ENCODE results near the gene DNM3.

Gene DNM3

GRCh38 chr1:172343240-172344160, 502.2 kb downstream of the DNM3 start:
- H3K4me3 Mint-ChIP-seq = peak overlapping the region; percentile 23 to 27
- DNase-seq (no peak), ATAC-seq (no peak)
- no peaks in the 10 kb centered on the region for H3K27me3 Mint-ChIP-seq
- peaks cover 51% of the 10 kb centered on the region for H3K4me1 Mint-ChIP-seq
- H3K27ac Mint-ChIP-seq = peak overlapping the region in 1 of 2 donors; percentile 32
- peaks cover 12 to 26% of the 10 kb centered on the region in 2 donors for H3K9me3 Mint-ChIP-seq

- DNase-seq (no peak), ATAC-seq (no peak)
- Mint-ChIP-seq H3K27ac (no peak overlapping the region), H3K4me3 (no peak overlapping the region), H3K27me3 (no peaks in the 10 kb centered on the region), H3K4me1 (peaks cover 42% of the 10 kb centered on the region), H3K9me3 (peaks cover 12 to 27% of the 10 kb centered on the region in 2 donors)
Observed at GRCh38 chr1:172344444-172344843, 503.1 kb downstream of the DNM3 start.

DNA sequence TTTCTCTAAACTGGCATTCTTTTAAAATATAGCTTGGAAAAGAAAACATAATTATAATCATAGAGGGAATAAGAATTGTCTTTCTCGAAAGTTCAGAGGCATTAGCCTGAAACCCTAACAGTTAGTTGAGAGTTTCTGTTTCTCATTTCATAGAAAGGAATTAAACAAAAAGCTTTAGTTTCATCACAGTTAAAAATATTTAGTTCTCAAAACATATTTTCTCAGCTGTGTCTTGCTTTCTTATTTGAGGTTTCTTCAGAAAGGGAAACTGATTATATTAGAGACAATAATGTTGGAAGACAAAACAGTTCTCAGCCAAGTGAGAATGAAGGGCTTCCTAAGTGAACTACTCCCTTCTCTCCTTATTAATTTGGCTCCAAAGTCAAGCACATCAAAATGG, 503.8 kb downstream of the DNM3 start:
- Mint-ChIP-seq H3K4me3 (no peak overlapping the region), H3K27ac (no peak overlapping the region), H3K27me3 (no peaks in the 10 kb centered on the region), H3K9me3 (peaks cover 7 to 27% of the 10 kb centered on the region in 2 donors), H3K4me1 (peaks cover 36% of the 10 kb centered on the region)
- DNase-seq (no peak), ATAC-seq (no peak)

DNA sequence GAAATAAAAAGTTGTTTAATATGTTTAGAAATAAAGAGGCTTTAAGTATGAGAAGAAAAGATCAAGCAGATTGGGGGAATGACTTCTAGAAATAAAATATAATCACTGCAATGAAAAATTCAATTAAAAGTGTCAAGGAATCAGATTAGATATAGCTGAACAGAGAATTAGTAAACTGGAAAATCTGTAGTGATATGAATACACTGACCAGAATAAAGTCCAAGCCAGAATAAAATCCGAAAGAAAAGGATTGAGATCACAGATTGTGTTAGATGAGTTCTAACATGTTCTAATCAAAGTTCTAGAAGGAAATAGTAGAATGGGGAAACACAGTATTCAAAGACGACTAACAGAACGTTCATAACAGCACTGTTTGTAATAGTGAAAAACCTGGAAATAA, 506.1 kb downstream of the DNM3 start:
- no peak overlapping the region for H3K27ac Mint-ChIP-seq
- H3K9me3 Mint-ChIP-seq = peaks cover 7 to 27% of the 10 kb centered on the region in 2 donors
- peaks cover 22% of the 10 kb centered on the region for H3K4me1 Mint-ChIP-seq
- ATAC-seq (no peak), DNase-seq (no peak)
- no peak overlapping the region for H3K4me3 Mint-ChIP-seq
- H3K27me3 Mint-ChIP-seq = no peaks in the 10 kb centered on the region

DNA sequence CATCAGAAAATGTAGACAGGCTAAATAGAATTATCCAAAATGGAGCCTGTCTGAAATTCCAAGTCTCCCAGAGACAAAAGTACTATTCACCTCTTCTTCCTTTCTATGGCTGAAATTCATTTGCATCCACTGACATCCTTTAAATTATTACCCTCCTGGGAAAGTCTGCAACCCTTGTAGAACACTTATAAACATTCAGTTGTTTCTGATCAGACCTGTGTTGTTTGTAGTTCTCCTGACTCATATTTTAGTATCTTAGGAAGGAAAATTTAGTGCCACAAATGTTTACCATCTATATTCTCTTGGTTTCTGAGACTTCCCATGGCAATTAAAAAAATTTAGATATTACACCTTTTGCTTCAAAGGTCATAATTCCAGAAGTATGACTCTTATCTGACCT, 509.6 kb downstream of the DNM3 start:
- ATAC-seq (no peak), DNase-seq (no peak)
- Mint-ChIP-seq H3K27me3 (no peaks in the 10 kb centered on the region), H3K27ac (no peak overlapping the region), H3K4me1 (peaks cover 29% of the 10 kb centered on the region), H3K4me3 (no peak overlapping the region), H3K9me3 (peaks cover 7 to 26% of the 10 kb centered on the region in 2 donors)

DNA sequence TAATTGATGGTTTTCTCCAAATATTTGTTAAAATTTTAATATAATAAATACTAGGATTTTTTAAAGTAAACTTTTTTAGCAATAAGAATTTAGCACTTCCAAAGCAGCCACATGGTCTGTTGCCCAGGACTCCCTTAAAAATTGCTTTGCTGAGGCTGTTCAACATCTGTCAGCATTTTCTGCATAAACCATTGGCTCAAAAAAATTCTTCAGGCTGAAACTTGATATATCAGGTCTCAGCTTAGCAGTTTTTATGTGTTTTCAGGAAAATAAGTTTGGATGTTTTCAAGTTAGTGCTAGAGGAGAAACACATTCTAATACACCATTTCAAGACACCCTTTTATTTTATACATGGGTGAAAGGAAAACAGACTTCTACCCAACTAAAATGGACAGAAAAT, 510.0 kb downstream of the DNM3 start:
- no peaks in the 10 kb centered on the region for H3K27me3 Mint-ChIP-seq
- no peak overlapping the region for H3K4me3 Mint-ChIP-seq
- no peak overlapping the region for H3K27ac Mint-ChIP-seq
- ATAC-seq = no peak
- peaks cover 33% of the 10 kb centered on the region for H3K4me1 Mint-ChIP-seq
- DNase-seq = no peak
- H3K9me3 Mint-ChIP-seq = peaks cover 7 to 21% of the 10 kb centered on the region in 2 donors

DNA sequence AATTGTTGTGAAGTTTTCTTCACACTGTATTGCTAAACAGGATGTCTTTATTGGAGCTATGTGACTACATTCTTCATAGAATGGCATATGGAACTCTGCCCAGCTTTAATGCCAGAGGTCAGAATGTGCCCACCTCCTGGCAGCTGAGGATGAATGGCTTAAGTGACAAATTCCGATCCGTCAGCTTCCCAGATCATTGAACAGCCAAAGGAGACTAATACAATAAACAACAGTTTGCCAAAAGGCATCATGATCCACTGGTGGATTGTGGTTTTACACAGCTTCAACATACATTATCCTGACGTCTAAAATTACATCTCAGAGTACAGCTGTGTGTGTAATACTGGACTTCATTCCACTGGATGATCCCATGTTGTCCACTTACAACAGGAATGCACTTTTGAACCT, 510.5 kb downstream of the DNM3 start:
- no peak for DNase-seq

GRCh38 chr1:172352435-172352834, 511.1 kb downstream of the DNM3 start:
- Mint-ChIP-seq H3K9me3 (peaks cover 7 to 12% of the 10 kb centered on the region in 2 donors), H3K4me1 (peaks cover 44% of the 10 kb centered on the region), H3K27me3 (no peaks in the 10 kb centered on the region), H3K27ac (no peak overlapping the region), H3K4me3 (no peak overlapping the region)
- ATAC-seq (peak; percentile 91), DNase-seq (no peak)

More for the DNA sequence above, 510.5 kb downstream of the DNM3 start:
- Mint-ChIP-seq H3K4me3 (no peak overlapping the region), H3K9me3 (peaks cover 7 to 18% of the 10 kb centered on the region in 2 donors), H3K27me3 (no peaks in the 10 kb centered on the region), H3K27ac (no peak overlapping the region), H3K4me1 (peaks cover 38% of the 10 kb centered on the region)
- no peak for ATAC-seq

- H3K27me3 Mint-ChIP-seq = no peaks in the 10 kb centered on the region
- DNase-seq (no peak), ATAC-seq (no peak)
- peak overlapping the region in 1 of 2 donors; percentile 40 for H3K27ac Mint-ChIP-seq
- no peaks in the 10 kb centered on the region for H3K9me3 Mint-ChIP-seq
- peaks cover 59% of the 10 kb centered on the region for H3K4me1 Mint-ChIP-seq
- H3K4me3 Mint-ChIP-seq = no peak overlapping the region
Observed at GRCh38 chr1:172354291-172355274, 513.3 kb downstream of the DNM3 start.

GRCh38 chr1:172356620-172357019, 515.3 kb downstream of the DNM3 start:
- no peaks in the 10 kb centered on the region for H3K9me3 Mint-ChIP-seq
- peaks cover 63% of the 10 kb centered on the region for H3K4me1 Mint-ChIP-seq
- DNase-seq = no peak
- ATAC-seq = no peak
- no peak overlapping the region for H3K27ac Mint-ChIP-seq
- H3K4me3 Mint-ChIP-seq = peak overlapping the region in 1 of 2 donors; percentile 51
- no peaks in the 10 kb centered on the region for H3K27me3 Mint-ChIP-seq

DNA sequence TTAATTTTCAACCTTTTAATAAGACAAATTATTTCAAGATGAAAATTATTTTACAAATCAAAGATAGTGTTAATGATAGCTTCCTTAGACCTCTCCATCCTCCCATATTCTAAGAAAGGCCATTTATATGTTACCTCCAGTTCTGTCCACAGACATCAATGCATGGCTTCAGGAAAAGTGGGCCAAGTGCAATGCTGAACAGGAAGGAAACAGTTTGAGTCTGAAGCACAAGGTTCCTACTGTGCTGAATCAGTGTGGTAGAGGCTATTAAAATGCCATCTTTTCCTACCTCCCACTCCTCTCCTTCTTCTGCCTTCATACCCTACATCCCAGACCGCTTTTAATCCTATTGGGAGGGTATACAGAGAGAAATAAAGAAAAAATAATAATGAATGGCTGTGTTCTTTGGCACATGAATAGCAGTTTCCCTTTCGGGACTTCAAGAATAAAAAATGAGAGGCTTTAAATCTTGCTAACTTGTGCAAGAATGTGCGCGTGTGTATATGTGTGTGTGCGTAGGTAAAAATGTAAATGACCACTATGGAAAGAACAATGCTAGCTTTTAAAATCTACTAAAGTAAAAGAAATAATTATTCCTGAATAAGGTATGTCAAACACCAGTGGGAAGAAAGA, 516.6 kb downstream of the DNM3 start:
- peaks cover 58% of the 10 kb centered on the region for H3K4me1 Mint-ChIP-seq
- H3K4me3 Mint-ChIP-seq = peak overlapping the region; percentile 19 to 67
- no peaks in the 10 kb centered on the region for H3K27me3 Mint-ChIP-seq
- DNase-seq (no peak), ATAC-seq (peak; percentile 27)
- H3K27ac Mint-ChIP-seq = peak overlapping the region in 1 of 2 donors; percentile 85
- no peaks in the 10 kb centered on the region for H3K9me3 Mint-ChIP-seq

GRCh38 chr1:172359491-172359999, 518.2 kb downstream of the DNM3 start:
- Mint-ChIP-seq H3K4me3 (peak overlapping the region in 1 of 2 donors; percentile 67), H3K27ac (peak overlapping the region in 1 of 2 donors; percentile 10), H3K27me3 (no peaks in the 10 kb centered on the region), H3K9me3 (no peaks in the 10 kb centered on the region), H3K4me1 (peaks cover 45% of the 10 kb centered on the region)
- ATAC-seq = no peak
- DNase-seq = no peak

DNA sequence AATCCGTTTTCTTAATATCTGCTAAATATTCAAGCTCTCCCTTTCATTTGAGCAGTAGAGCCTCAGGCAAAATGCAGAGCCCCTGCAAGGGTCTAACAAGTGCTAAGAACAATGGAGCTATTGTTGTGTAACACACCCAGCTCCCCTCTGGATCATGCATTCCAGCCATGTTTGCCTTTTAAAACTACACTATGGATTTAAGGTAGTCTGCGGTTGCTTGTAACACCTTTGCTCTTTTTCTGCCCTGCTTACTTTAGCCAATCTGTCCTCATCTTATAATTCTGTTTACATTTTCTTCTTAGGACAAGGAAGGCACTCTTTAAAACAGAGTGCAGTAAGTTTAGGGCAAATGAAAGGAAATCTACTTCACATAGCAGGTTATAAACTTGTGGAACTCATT, 519.2 kb downstream of the DNM3 start:
- no peak overlapping the region for H3K4me3 Mint-ChIP-seq
- no peak overlapping the region for H3K27ac Mint-ChIP-seq
- peaks cover 38% of the 10 kb centered on the region for H3K4me1 Mint-ChIP-seq
- ATAC-seq (no peak), DNase-seq (no peak)
- H3K9me3 Mint-ChIP-seq = no peaks in the 10 kb centered on the region
- no peaks in the 10 kb centered on the region for H3K27me3 Mint-ChIP-seq

DNA sequence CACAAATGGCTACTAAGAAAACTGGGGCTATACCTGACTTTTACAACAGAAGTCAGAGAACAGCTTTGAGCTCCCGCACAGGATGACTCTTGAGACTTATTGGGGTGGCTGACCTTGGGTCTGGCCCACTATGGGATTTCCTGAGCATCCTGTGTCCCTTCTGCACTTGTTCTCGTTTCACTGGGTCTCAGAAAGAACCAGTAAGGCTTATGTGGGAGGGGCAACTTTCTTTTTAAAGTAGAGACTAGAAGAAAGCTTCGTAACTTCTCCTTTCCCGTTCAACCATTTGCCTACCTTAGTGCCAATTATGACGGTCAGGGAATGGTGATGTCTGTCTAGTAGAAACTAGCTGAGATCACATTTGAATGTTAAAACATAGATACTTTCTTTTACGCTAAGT, 519.7 kb downstream of the DNM3 start:
- Mint-ChIP-seq H3K27ac (no peak overlapping the region), H3K4me3 (no peak overlapping the region), H3K27me3 (no peaks in the 10 kb centered on the region), H3K4me1 (peaks cover 33% of the 10 kb centered on the region), H3K9me3 (no peaks in the 10 kb centered on the region)
- ATAC-seq = no peak
- DNase-seq = no peak

- H3K9me3 Mint-ChIP-seq = peaks cover 21 to 23% of the 10 kb centered on the region in 2 donors
- DNase-seq (no peak), ATAC-seq (no peak)
- no peak overlapping the region for H3K27ac Mint-ChIP-seq
- H3K4me1 Mint-ChIP-seq = peaks cover 5% of the 10 kb centered on the region
- no peak overlapping the region for H3K4me3 Mint-ChIP-seq
- no peaks in the 10 kb centered on the region for H3K27me3 Mint-ChIP-seq
Observed at GRCh38 chr1:172363852-172364251, 522.6 kb downstream of the DNM3 start.

Measured in stimulated activated naive CD8-positive, alpha-beta T cell treated with anti-CD3 and anti-CD28 coated beads, Interleukin-15, amount 100 ng/mL, for 72 hours (primary cell).